ENCODE data around the gene THSD1.
"Not testable (repeated sequence)": the region's sequence is repeated elsewhere in the genome, so short reads cannot be mapped to it uniquely, and the experiment has no call there.

The THSD1 gene

GRCh38 chr13:52361225-52361624, 44.7 kb downstream of the THSD1 start:
- FAIRE-seq: no peak
- no peak for DNase-seq (ENCODE audit: insufficient read length, low spot score)

DNA sequence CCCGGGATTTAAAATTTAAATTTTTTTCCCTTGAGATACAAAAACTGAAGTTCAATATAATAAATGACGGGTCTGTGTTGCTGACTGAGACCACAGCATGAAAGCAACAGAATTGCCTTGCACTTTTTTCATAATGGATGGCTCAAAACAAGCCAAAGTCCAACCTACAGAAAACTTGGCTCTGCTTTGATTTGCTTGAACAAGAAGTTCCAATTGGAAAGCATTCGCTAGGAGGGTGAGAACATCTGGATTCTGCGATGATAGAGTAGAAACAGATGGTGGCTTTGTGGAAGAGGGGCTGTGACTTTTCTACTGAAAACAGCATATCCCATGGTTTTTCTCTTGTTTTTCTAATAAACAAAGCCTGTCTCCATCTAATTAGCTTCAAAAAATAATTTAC, 46.4 kb downstream of the THSD1 start:
- DNase-seq (ENCODE audit: insufficient read length, low spot score): no peak
- FAIRE-seq: no peak

DNA sequence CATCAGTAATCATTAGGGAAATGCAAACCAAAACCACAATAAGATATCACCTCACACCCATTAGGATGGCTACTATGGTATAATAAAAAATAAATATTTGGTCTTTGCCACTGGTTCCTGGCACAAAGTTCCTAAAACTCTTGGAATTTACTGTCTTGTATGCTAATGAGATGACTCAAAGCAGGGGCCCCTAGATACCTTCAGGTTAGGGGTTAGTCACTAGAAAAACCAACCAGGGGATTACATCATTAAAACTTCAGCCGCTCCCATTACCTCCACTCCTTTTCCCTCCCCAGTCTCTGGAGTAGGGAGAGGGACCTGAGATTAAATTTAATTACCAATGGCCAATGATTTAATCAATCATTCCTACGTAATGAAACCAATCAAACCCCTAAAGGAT, 49.6 kb downstream of the THSD1 start:
- DNase-seq (ENCODE audit: insufficient read length, low spot score) (no peak), FAIRE-seq (no peak)

DNA sequence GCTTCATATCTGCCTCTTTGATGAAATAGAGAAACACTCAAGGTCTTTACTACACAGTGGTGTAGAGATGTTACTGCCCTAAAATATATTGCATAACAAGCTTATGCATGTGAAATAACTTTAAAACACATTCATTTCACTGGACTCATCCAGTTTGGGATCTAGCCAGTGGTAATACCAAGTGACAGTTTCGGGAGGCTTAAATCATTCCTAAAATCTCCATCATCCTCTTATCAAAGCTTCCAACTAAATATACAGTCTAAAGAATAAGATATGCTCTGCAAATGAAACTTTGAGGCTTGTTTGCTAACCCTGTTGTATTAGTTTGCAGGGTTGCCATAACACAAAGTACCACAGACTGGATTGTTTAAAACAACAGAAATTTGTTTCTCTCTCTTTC, 52.8 kb downstream of the THSD1 start:
- DNase-seq (ENCODE audit: insufficient read length, low spot score) (no peak), FAIRE-seq (no peak)

GRCh38 chr13:52348983-52349780, 56.8 kb downstream of the THSD1 start:
- no peak for FAIRE-seq
- DNase-seq (ENCODE audit: insufficient read length, low spot score): no peak

DNA sequence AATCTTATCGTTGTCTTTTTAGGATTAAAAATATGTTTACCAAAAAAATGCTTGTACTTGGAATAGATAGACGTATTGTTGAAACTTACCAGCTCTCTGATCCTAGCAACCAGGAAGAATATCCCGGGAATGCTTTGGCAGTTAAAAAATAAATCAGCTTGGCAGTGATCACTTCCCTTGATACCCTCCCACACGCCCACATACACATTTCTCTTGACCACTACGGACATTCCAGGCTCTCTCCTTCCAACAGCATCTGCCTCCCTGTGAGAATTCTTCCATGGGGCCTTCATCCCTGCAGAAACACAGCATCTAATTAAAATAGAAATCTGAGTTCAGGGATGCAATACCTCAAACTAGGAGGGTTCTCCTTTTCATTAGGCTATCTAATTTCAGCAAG, 57.9 kb downstream of the THSD1 start:
- FAIRE-seq (no peak), DNase-seq (ENCODE audit: insufficient read length, low spot score) (no peak)

DNA sequence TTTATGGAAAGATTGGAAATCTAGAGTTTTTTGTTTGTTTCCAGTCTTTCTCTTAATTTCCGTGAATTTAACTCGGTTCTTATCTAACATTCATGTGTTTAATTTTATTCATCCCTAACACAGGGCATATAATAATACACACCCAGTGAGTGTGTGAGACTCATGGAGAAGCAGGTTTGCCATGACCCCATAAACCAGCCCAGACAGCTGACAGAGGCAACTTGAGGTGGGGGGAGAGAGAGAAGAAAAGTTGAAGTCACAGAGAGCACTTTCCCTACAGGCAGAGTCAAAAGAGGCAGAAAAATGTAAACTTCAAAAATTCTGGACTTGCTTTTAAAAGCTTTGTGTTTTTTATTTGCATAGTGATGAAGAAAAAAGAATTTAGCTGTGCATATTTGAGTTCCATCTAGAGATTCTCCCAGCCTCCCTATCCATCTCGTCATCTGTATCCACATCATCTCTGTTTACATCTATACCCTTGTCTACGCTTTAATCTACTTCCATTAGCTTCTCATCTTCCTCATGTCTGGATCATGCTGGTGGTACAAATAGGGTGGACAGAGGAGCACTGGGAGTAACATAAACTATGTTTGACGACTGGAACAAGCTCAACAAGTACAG, 60.2 kb downstream of the THSD1 start:
- DNase-seq (ENCODE audit: insufficient read length, low spot score) (no peak), FAIRE-seq (no peak)

DNA sequence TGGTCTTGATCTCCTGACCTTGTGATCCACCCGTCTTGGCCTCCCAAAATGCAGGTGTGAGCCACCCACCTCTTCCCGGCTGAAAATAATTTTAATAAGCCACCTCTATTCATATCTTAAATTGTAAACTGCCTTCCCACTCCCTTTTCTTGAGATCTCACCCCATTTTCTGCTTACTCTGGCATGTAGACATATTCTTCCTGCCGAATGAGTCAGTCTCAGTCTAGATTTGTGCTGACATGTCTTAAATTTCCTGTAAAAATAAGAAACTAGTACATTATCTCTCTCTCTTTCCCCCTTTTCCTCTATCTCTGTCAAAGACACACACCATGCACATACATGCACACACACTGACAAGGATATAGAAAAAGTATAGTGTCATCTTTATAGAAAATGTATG, 60.9 kb downstream of the THSD1 start:
- no peak for FAIRE-seq
- no peak for DNase-seq (ENCODE audit: insufficient read length, low spot score)

DNA sequence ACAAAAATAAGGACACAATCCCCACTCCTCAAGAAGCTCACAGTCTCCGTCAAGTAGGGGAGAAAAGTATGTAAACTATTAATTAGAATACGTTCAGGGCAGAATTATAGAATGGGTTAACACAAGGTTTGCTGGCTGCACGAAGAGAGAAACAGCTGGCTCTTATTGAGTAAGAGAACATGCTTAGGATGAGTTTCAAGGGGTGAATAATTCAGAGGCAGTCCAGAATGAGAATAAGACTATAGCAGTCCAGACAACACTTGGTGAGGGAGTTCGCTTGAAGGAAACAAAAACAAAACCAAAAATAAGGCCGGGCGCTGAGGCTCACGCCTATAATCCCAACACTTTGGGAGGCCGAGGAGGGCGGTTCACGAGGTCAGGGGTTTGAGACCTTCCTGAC, 61.9 kb downstream of the THSD1 start:
- DNase-seq (ENCODE audit: insufficient read length, low spot score): no peak
- no peak for FAIRE-seq

GRCh38 chr13:52342203-52342602, 63.8 kb downstream of the THSD1 start:
- FAIRE-seq; DNase-seq (ENCODE audit: insufficient read length, low spot score): not testable (repeated sequence)

DNA sequence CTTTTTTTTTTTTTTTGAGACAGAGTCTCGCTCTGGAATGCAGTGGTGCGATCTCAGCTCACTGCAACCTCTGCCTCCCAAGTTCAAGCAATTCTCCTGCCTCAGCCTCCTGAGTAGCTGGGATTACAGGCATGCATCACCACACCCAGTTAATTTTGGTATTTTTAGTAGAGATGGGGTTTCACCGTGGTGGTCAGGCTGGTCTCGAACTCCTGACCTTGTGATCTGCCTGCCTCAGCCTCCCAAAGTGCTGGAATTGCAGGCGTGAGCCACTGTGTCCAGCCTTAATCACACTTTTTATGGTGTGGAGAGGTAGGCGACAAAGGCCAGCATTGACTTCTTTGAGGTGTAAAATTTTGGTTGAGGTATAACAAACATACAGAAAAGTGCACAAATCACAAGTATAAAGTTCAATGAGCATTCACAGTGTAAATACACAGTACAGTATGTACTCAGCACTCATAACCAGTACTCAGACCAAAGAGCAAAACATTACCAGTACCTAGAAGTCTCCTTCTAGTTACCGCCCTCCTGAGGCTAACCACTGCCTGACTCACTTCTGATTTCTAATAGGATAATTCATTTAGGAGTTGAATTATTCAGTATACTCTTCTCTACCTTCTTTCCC, 68.0 kb downstream of the THSD1 start:
- not testable (repeated sequence) for FAIRE-seq; DNase-seq (ENCODE audit: insufficient read length, low spot score)

GRCh38 chr13:52334107-52334506, 71.9 kb downstream of the THSD1 start:
- not testable (repeated sequence) for FAIRE-seq; DNase-seq (ENCODE audit: insufficient read length, low spot score)

DNA sequence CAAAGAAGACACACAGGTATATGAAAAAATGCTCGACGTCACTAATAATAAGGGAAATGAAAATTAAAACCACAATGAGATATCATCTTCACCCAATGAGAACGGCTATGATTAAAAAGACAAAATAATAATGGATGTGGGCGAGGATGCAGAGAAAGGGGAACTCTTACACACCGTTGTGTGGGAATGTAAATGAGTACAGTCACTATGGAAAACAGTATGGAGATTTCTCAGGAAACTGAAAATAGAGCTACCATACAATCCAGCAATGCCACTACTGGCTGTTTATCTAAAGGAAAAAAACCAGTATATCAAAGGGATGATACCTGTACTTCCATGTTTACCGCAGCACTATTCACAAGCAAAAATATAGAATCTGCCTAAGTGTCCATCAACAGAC, 74.1 kb downstream of the THSD1 start:
- not testable (repeated sequence) for DNase-seq (ENCODE audit: insufficient read length, low spot score); FAIRE-seq

Measured in GM19239 (cell line).